H9 (cell line): Measurements from ENCODE around the gene WDR83. TPM values are rescaled to one million over a fixed set of nuclear protein-coding genes. Genes with fewer than 3 reads are reported as not detected.

Experiments
- DNase-seq: peaks from one replicate; pipeline ENCODE4 v3.0.0-alpha.2; 2017
- H2AFZ ChIP-seq: one replicate; pipeline ENCODE4 v1.6.1; 2013; ENCODE audit warnings: mild to moderate bottlenecking, low read length, control low read depth, moderate library complexity
- H2AK5ac ChIP-seq: 2 replicates; pipeline ENCODE4 v1.6.1; 2013; ENCODE audit warnings: low read length, control low read depth, mixed read lengths; ENCODE audit not compliant: insufficient read length
- H2BK120ac ChIP-seq: one replicate; pipeline ENCODE4 v1.6.1; 2013; ENCODE audit warnings: low read depth, mild to moderate bottlenecking, low read length, control low read depth, inconsistent platforms; ENCODE audit not compliant: poor library complexity, severe bottlenecking
- H2BK12ac ChIP-seq: 2 replicates; pipeline ENCODE4 v1.6.1; 2013; ENCODE audit warnings: low read length, control low read depth, mixed read lengths, low read depth; ENCODE audit not compliant: insufficient read length
- H2BK15ac ChIP-seq: 2 replicates; pipeline ENCODE4 v1.6.1; 2013; ENCODE audit warnings: low read depth, low read length, control low read depth
- H2BK20ac ChIP-seq: one replicate; pipeline ENCODE4 v1.6.1; 2013; ENCODE audit warnings: low read depth, mild to moderate bottlenecking, low read length, control low read depth, inconsistent platforms; ENCODE audit not compliant: poor library complexity, severe bottlenecking
- H2BK5ac ChIP-seq: 2 replicates; pipeline ENCODE4 v1.6.1; 2013; ENCODE audit warnings: low read length, control low read depth, mixed read lengths; ENCODE audit not compliant: insufficient read length
- H3K14ac ChIP-seq: 2 replicates; pipeline ENCODE4 v1.6.1; 2013; ENCODE audit warnings: low read length, control low read depth; ENCODE audit not compliant: insufficient read depth
- H3K18ac ChIP-seq: 2 replicates; pipeline ENCODE4 v1.6.1; 2013; ENCODE audit warnings: low read depth, mild to moderate bottlenecking, mixed read lengths, low read length, control low read depth; ENCODE audit not compliant: insufficient read length
- H3K23ac ChIP-seq: 2 replicates; pipeline ENCODE4 v1.6.1; 2013; ENCODE audit warnings: low read length, control low read depth, mixed read lengths, low read depth; ENCODE audit not compliant: insufficient read length
- H3K23me2 ChIP-seq: 2 replicates; pipeline ENCODE4 v1.6.1; 2013; ENCODE audit warnings: low read depth, mild to moderate bottlenecking, mixed read lengths, low read length, control low read depth; ENCODE audit not compliant: insufficient read length, poor library complexity, severe bottlenecking
- H3K27ac ChIP-seq: 2 replicates; pipeline ENCODE4 v1.5.1; 2013; ENCODE audit warnings: low read length, control low read depth, mixed read lengths, low read depth; ENCODE audit not compliant: insufficient read length
- H3K27me3 ChIP-seq: 2 replicates; pipeline ENCODE4 v1.6.1; 2013; ENCODE audit warnings: low read length, control low read depth, inconsistent platforms; ENCODE audit not compliant: insufficient read depth
- H3K4ac ChIP-seq: 2 replicates; pipeline ENCODE4 v1.6.1; 2013; ENCODE audit warnings: low read depth, mild to moderate bottlenecking, control low read depth, inconsistent platforms, low read length, moderate library complexity
- H3K4me1 ChIP-seq: 2 replicates; pipeline ENCODE4 v1.6.1; 2013; ENCODE audit warnings: low read length, control low read depth, inconsistent platforms; ENCODE audit not compliant: insufficient read depth
- H3K4me2 ChIP-seq: 2 replicates; pipeline ENCODE4 v1.6.1; 2013; ENCODE audit warnings: low read length, control low read depth, mixed read lengths; ENCODE audit not compliant: insufficient read length, insufficient read depth
- H3K56ac ChIP-seq: 2 replicates; pipeline ENCODE4 v1.6.1; 2013; ENCODE audit warnings: low read depth, mild to moderate bottlenecking, mixed read lengths, low read length, control low read depth; ENCODE audit not compliant: insufficient read length
- H3K79me1 ChIP-seq: 2 replicates; pipeline ENCODE4 v1.6.1; 2013; ENCODE audit warnings: low read depth, mild to moderate bottlenecking, moderate library complexity, low read length, control low read depth, inconsistent platforms; ENCODE audit not compliant: insufficient read depth, poor library complexity, severe bottlenecking
- H3K79me2 ChIP-seq: 2 replicates; pipeline ENCODE4 v1.6.1; 2013; ENCODE audit warnings: low read length, control low read depth, inconsistent platforms; ENCODE audit not compliant: insufficient read depth
- H3K9ac ChIP-seq: 2 replicates; pipeline ENCODE4 v1.6.1; 2013; ENCODE audit warnings: low read length, control low read depth, mixed read lengths; ENCODE audit not compliant: insufficient read length; ENCODE audit errors: extremely low read depth
- H3K9me3 ChIP-seq: one replicate; pipeline ENCODE4 v1.6.1; 2013; ENCODE audit warnings: low read depth, low read length, inconsistent platforms; ENCODE audit not compliant: control insufficient read depth
- H3T11ph ChIP-seq: one replicate; pipeline ENCODE4 v1.6.1; 2013; ENCODE audit warnings: mild to moderate bottlenecking, low read length, control low read depth, inconsistent platforms
- H4K20me1 ChIP-seq: one replicate; pipeline ENCODE4 v1.6.1; 2013; ENCODE audit not compliant: control insufficient read depth, insufficient read length, insufficient read depth
- H4K5ac ChIP-seq: 2 replicates; pipeline ENCODE4 v1.6.1; 2013; ENCODE audit warnings: low read depth, mild to moderate bottlenecking, mixed read lengths, low read length, control low read depth; ENCODE audit not compliant: insufficient read length
- H4K8ac ChIP-seq: replicated peaks from 2 replicates; pipeline ENCODE4 v1.6.1; 2013; ENCODE audit warnings: low read length, control low read depth, mixed read lengths, low read depth; ENCODE audit not compliant: insufficient read length
- H4K91ac ChIP-seq: 2 replicates; pipeline ENCODE4 v1.6.1; 2013; ENCODE audit warnings: low read depth, mild to moderate bottlenecking, moderate library complexity, mixed read lengths, low read length, control low read depth; ENCODE audit not compliant: insufficient read length
- H3K27ac Mint-ChIP-seq, 3 experiments: 2 replicates in 2 of 3; 3 replicates in 1 of 3; pipeline ENCODE4 v1.8.0; 2020 to 2021; ENCODE audit warnings: mixed read lengths in 3 of 3, mild to moderate bottlenecking in 1 of 3, moderate library complexity in 1 of 3
- H3K27me3 Mint-ChIP-seq: 2 replicates; pipeline ENCODE4 v1.8.0; 2021; ENCODE audit warnings: low read depth, mild to moderate bottlenecking, moderate library complexity, mixed read lengths
- H3K36me3 Mint-ChIP-seq, 3 experiments: 2 replicates in 2 of 3; 3 replicates in 1 of 3; pipeline ENCODE4 v1.8.0; 2020 to 2021; ENCODE audit warnings: low read depth in 3 of 3, mixed read lengths in 3 of 3; ENCODE audit not compliant: insufficient read depth in 1 of 3
- H3K4me1 Mint-ChIP-seq, 2 experiments: 2 replicates each; pipeline ENCODE4 v1.8.0; 2020; ENCODE audit warnings: mixed read lengths in 2 of 2
- H3K4me3 Mint-ChIP-seq, 2 experiments: 2 replicates in 1 of 2; 3 replicates in 1 of 2; pipeline ENCODE4 v1.8.0; 2020 to 2021; ENCODE audit warnings: mild to moderate bottlenecking in 2 of 2, mixed read lengths in 2 of 2, moderate library complexity in 1 of 2
- H3K9me3 Mint-ChIP-seq, 2 experiments: 2 replicates in 1 of 2; 3 replicates in 1 of 2; pipeline ENCODE4 v1.8.0; 2020; ENCODE audit warnings: mild to moderate bottlenecking in 2 of 2, mixed read lengths in 2 of 2, moderate library complexity in 1 of 2
- WGBS: extraction: QIAGEN DNeasy Blood & Tissue Kit; methylation state at CpG from one replicate; pipeline ENCODE4 v1.1.7; 2013; ENCODE audit warnings: missing lambda C conversion rate, low lambda C conversion rate, mixed read lengths; ENCODE audit not compliant: insufficient read length; ENCODE audit errors: extremely low coverage; 5-methylcytosine and 5-hydroxymethylcytosine counted together
- total RNA-seq: library from RNA; stranded (reverse); gene quantifications from 2 replicates; pipeline ENCODE4 v1.2.1, GENCODE V29; 2021
- TF ChIP-seq, protein P1 (sequence below): fragments of 200-600 bp; sonication (generic); conservative IDR thresholded peaks from 3 replicates; pipeline ENCODE4 v1.8.0; 2021; ENCODE audit warnings: antibody characterized with exemption, mild to moderate bottlenecking

WDR83 gene
- total RNA-seq, 1 experiment from 2014 or later: 21.0 TPM

DNA sequence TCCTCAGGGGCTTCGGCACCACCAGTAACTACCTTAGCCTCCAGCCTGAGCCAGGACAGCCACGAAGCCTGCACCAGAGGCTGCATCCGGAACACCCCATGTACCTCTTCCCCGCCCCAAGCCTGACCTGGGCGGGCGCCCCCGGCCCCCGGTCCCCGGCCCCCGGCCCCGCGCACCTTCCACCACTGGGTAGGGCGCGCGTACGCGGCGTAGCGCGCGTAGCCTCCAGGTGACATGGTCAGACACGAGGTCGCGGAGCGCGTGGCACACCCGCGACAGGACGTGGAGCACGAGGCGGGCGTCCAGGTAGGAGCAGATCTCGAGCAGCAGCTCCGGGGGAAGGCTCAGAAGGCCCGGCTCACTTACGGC is 29.4 kb downstream of the WDR83 start:
- H3K9me3 ChIP-seq: no peaks in the 10 kb centered on the region
- H3K14ac ChIP-seq: no peak overlapping the region
- H2AK5ac ChIP-seq: no peak overlapping the region
- no peak overlapping the region for H2AFZ ChIP-seq
- peak overlapping the region; percentile 81 for H3K4me2 ChIP-seq
- H3K4me1 ChIP-seq: 0 out of 2 replicates have a peak, but pooled peaks cover 2% of the 10 kb centered on the region
- H2BK120ac ChIP-seq: no peak overlapping the region
- whole genome bisulfite sequencing: no CpG with 5 or more reads among the region's 36 CpGs
- H3K18ac ChIP-seq: no peak overlapping the region
- peaks cover 3% of the 10 kb centered on the region for H4K20me1 ChIP-seq
- no peak overlapping the region for H3K27ac ChIP-seq
- 0 out of 4 replicates have a peak, but pooled peaks cover 0 to 2% of the 10 kb centered on the region in 2 experiments for H3K4me1 Mint-ChIP-seq
- no peaks in the 10 kb centered on the region for H3K9me3 Mint-ChIP-seq
- H3K9ac ChIP-seq: no peak overlapping the region
- TF ChIP-seq, protein P1, sequence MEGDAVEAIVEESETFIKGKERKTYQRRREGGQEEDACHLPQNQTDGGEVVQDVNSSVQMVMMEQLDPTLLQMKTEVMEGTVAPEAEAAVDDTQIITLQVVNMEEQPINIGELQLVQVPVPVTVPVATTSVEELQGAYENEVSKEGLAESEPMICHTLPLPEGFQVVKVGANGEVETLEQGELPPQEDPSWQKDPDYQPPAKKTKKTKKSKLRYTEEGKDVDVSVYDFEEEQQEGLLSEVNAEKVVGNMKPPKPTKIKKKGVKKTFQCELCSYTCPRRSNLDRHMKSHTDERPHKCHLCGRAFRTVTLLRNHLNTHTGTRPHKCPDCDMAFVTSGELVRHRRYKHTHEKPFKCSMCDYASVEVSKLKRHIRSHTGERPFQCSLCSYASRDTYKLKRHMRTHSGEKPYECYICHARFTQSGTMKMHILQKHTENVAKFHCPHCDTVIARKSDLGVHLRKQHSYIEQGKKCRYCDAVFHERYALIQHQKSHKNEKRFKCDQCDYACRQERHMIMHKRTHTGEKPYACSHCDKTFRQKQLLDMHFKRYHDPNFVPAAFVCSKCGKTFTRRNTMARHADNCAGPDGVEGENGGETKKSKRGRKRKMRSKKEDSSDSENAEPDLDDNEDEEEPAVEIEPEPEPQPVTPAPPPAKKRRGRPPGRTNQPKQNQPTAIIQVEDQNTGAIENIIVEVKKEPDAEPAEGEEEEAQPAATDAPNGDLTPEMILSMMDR: no peak
- H3T11ph ChIP-seq: no peak overlapping the region
- H3K27me3 ChIP-seq: no peaks in the 10 kb centered on the region
- H2BK12ac ChIP-seq: no peak overlapping the region
- H3K27ac Mint-ChIP-seq: peak overlapping the region in 1 of 3 experiments; percentile 70; a peak in 1 of 7 replicates
- H3K56ac ChIP-seq: no peak overlapping the region
- peaks cover 4% of the 10 kb centered on the region for H3K23me2 ChIP-seq
- no peaks in the 10 kb centered on the region for H3K79me1 ChIP-seq
- H3K23ac ChIP-seq: no peak overlapping the region
- H3K4ac ChIP-seq: no peak overlapping the region
- no peak overlapping the region for H2BK20ac ChIP-seq
- H2BK5ac ChIP-seq: no peak overlapping the region
- DNase-seq: no peak
- H4K91ac ChIP-seq: no peak overlapping the region
- peak overlapping the region; percentile 82 to 89 for H3K4me3 Mint-ChIP-seq
- H4K5ac ChIP-seq: no peak overlapping the region
- peaks cover 6 to 27% (median 19%) of the 10 kb centered on the region in 3 experiments; a peak in 6 of 7 replicates for H3K36me3 Mint-ChIP-seq
- no peaks in the 10 kb centered on the region for H3K79me2 ChIP-seq
- no peaks in the 10 kb centered on the region; the same call in 1 of the 2 replicates for H3K27me3 Mint-ChIP-seq
- H4K8ac ChIP-seq: no peak overlapping the region
- H2BK15ac ChIP-seq: no peak overlapping the region
